Measurements from ENCODE around the gene OPRD1. TPM values are rescaled to one million over a fixed set of nuclear protein-coding genes. Genes with fewer than 3 reads are reported as not detected.
"Not testable (repeated sequence)": the region's sequence is repeated elsewhere in the genome, so short reads cannot be mapped to it uniquely, and the experiment has no call there.

OPRD1 gene
- total RNA-seq, 1 donor from 2014 or later: not detected

- no peak for DNase-seq (ENCODE audit: low read depth, low spot score)
These were observed 10.5 kb upstream of the OPRD1 start for GRCh38 chr1:28801461-28801860.

- no peak for DNase-seq (ENCODE audit: low read depth, low spot score)
These were observed 8.9 kb upstream of the OPRD1 start for GRCh38 chr1:28803051-28803450.

GRCh38 chr1:28803662-28804061, 8.3 kb upstream of the OPRD1 start:
- DNase-seq (ENCODE audit: low read depth, low spot score): no peak

- DNase-seq (ENCODE audit: low read depth, low spot score): no peak
These were observed 7.9 kb upstream of the OPRD1 start for GRCh38 chr1:28804071-28804470.

GRCh38 chr1:28807046-28807445, 4.9 kb upstream of the OPRD1 start:
- DNase-seq (ENCODE audit: low read depth, low spot score): no peak

- no peak for DNase-seq (ENCODE audit: low read depth, low spot score)
These were observed 4.0 kb upstream of the OPRD1 start for GRCh38 chr1:28807986-28808385.

GRCh38 chr1:28811369-28811765, 603 bp upstream of the OPRD1 start:
- DNase-seq (ENCODE audit: low read depth, low spot score): no peak

- DNase-seq (ENCODE audit: low read depth, low spot score): no peak
These were observed 899 bp downstream of the OPRD1 start for GRCh38 chr1:28812669-28813468.

- no peak for DNase-seq (ENCODE audit: low read depth, low spot score)
These were observed 2.0 kb downstream of the OPRD1 start for GRCh38 chr1:28813931-28814465.

- no peak for DNase-seq (ENCODE audit: low read depth, low spot score)
These were observed 3.7 kb downstream of the OPRD1 start for GRCh38 chr1:28815533-28816185.

- no peak for DNase-seq (ENCODE audit: low read depth, low spot score)
These were observed 5.2 kb downstream of the OPRD1 start for GRCh38 chr1:28817133-28817532.

- no peak for DNase-seq (ENCODE audit: low read depth, low spot score)
These were observed 7.0 kb downstream of the OPRD1 start for GRCh38 chr1:28819020-28819419.

- DNase-seq (ENCODE audit: low read depth, low spot score): no peak
These were observed 10.8 kb downstream of the OPRD1 start for GRCh38 chr1:28822799-28823198.

- not testable (repeated sequence) for DNase-seq (ENCODE audit: low read depth, low spot score)
These were observed 12.1 kb downstream of the OPRD1 start for GRCh38 chr1:28824061-28824460.

GRCh38 chr1:28828227-28828858, 16.4 kb downstream of the OPRD1 start:
- DNase-seq (ENCODE audit: low read depth, low spot score): not testable (repeated sequence)

GRCh38 chr1:28830814-28831213, 18.8 kb downstream of the OPRD1 start:
- no peak for DNase-seq (ENCODE audit: low read depth, low spot score)

- DNase-seq (ENCODE audit: low read depth, low spot score): no peak
These were observed 21.0 kb downstream of the OPRD1 start for GRCh38 chr1:28832966-28833365.

GRCh38 chr1:28833381-28833780, 21.4 kb downstream of the OPRD1 start:
- DNase-seq (ENCODE audit: low read depth, low spot score): no peak

GRCh38 chr1:28835237-28835650, 23.3 kb downstream of the OPRD1 start:
- DNase-seq (ENCODE audit: low read depth, low spot score): no peak

- DNase-seq (ENCODE audit: low read depth, low spot score): no peak
These were observed 24.5 kb downstream of the OPRD1 start for GRCh38 chr1:28836421-28836956.

- no peak for DNase-seq (ENCODE audit: low read depth, low spot score)
These were observed 29.1 kb downstream of the OPRD1 start for GRCh38 chr1:28840928-28841544.
